Hepatocyte (in vitro differentiated cells): Measurements from ENCODE around the gene ZNF644.

Experiments
- EZH2 ChIP-seq: fragments of 200-600 bp; sonication (generic); IDR thresholded peaks from 2 replicates; pipeline ENCODE4 v1.6.1; 2016; ENCODE audit warnings: antibody characterized with exemption, mild to moderate bottlenecking, borderline replicate concordance
- TF ChIP-seq, protein P1 (sequence below): fragments of 200-600 bp; sonication (generic); IDR thresholded peaks from 2 replicates; pipeline ENCODE4 v1.5.1; 2016; ENCODE audit warnings: antibody characterized with exemption, mild to moderate bottlenecking; ENCODE audit not compliant: poor library complexity

DNA sequence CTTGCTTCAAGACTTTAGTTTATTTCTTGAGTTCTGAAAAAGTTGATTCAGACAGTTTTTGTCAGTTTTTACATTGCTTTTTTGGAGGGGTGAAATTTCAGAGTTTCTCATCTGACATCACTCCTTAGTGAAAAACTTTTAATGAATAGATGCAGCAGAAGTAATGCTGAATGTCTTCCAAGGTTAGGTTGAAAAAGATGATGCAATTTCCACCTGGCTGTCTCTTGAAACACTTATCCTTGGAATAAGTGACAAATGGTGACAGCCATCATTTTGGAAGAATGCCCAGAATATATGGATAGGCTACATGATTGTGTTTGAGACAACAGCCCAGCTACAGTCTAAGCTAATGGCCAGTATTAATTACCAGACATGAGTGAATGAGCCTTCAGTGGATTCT lies 140.8 kb downstream of the ZNF644 start:
- TF ChIP-seq, protein P1, sequence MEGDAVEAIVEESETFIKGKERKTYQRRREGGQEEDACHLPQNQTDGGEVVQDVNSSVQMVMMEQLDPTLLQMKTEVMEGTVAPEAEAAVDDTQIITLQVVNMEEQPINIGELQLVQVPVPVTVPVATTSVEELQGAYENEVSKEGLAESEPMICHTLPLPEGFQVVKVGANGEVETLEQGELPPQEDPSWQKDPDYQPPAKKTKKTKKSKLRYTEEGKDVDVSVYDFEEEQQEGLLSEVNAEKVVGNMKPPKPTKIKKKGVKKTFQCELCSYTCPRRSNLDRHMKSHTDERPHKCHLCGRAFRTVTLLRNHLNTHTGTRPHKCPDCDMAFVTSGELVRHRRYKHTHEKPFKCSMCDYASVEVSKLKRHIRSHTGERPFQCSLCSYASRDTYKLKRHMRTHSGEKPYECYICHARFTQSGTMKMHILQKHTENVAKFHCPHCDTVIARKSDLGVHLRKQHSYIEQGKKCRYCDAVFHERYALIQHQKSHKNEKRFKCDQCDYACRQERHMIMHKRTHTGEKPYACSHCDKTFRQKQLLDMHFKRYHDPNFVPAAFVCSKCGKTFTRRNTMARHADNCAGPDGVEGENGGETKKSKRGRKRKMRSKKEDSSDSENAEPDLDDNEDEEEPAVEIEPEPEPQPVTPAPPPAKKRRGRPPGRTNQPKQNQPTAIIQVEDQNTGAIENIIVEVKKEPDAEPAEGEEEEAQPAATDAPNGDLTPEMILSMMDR, result no peak
- no peak for TF ChIP-seq EZH2
